ENCODE measurements around the gene CDSN.

Gene CDSN

GRCh38 chr6:31131595-31131994 is 11.3 kb upstream of the CDSN start:
- no peak for ATAC-seq
- no peak for TF ChIP-seq ZNF565 (CRISPR knock-in tag; conservative IDR thresholded peaks at IDR 0.05; ENCODE audit: low read depth)
- TF ChIP-seq OSR1 (CRISPR knock-in tag; IDR thresholded peaks at IDR 0.05): no peak
- TF ChIP-seq ARNTL (CRISPR knock-in tag; IDR thresholded peaks at IDR 0.05; ENCODE audit: borderline replicate concordance, low read depth): no peak
- no peak for TF ChIP-seq TSHZ2 (CRISPR knock-in tag; IDR thresholded peaks at IDR 0.05)
- TF ChIP-seq BACH2 (CRISPR knock-in tag; IDR thresholded peaks at IDR 0.05; ENCODE audit: borderline replicate concordance): no peak
- no peak for TF ChIP-seq ZFP30 (CRISPR knock-in tag; IDR thresholded peaks at IDR 0.05)
- TF ChIP-seq TOX (CRISPR knock-in tag; IDR thresholded peaks at IDR 0.05; ENCODE audit: borderline replicate concordance): no peak
- no peak for TF ChIP-seq ZC3H10 (CRISPR knock-in tag; IDR thresholded peaks at IDR 0.05)
- TF ChIP-seq ZFP3 (CRISPR knock-in tag; IDR thresholded peaks at IDR 0.05): no peak
- no peak for TF ChIP-seq ZNF8 (CRISPR knock-in tag; IDR thresholded peaks at IDR 0.05)
- no peak for TF ChIP-seq CREB5 (CRISPR knock-in tag; IDR thresholded peaks at IDR 0.05; ENCODE audit: low read depth)
- no peak for TF ChIP-seq PATZ1 (CRISPR knock-in tag; IDR thresholded peaks at IDR 0.05; ENCODE audit: borderline replicate concordance)
- TF ChIP-seq RARB (CRISPR knock-in tag; IDR thresholded peaks at IDR 0.05): no peak
- no peak for TF ChIP-seq ZNF70 (CRISPR knock-in tag; IDR thresholded peaks at IDR 0.05)
- TF ChIP-seq TCF4 (CRISPR knock-in tag; IDR thresholded peaks at IDR 0.05; ENCODE audit: borderline replicate concordance): no peak
- TF ChIP-seq PPARA (CRISPR knock-in tag; IDR thresholded peaks at IDR 0.05; ENCODE audit: borderline replicate concordance): no peak
- TF ChIP-seq CSDC2 (CRISPR knock-in tag; IDR thresholded peaks at IDR 0.05): no peak
- no peak for TF ChIP-seq GLIS3 (CRISPR knock-in tag; IDR thresholded peaks at IDR 0.05)

- TF ChIP-seq RARB (CRISPR knock-in tag; IDR thresholded peaks at IDR 0.05) (no peak), CREB5 (CRISPR knock-in tag; IDR thresholded peaks at IDR 0.05; ENCODE audit: low read depth) (no peak), TCF4 (CRISPR knock-in tag; IDR thresholded peaks at IDR 0.05; ENCODE audit: borderline replicate concordance) (no peak), ZFP30 (CRISPR knock-in tag; IDR thresholded peaks at IDR 0.05) (no peak), PPARA (CRISPR knock-in tag; IDR thresholded peaks at IDR 0.05; ENCODE audit: borderline replicate concordance) (no peak), BACH2 (CRISPR knock-in tag; IDR thresholded peaks at IDR 0.05; ENCODE audit: borderline replicate concordance) (no peak), ESRRG (CRISPR knock-in tag; IDR thresholded peaks at IDR 0.05) (no peak), TSHZ2 (CRISPR knock-in tag; IDR thresholded peaks at IDR 0.05) (no peak), OSR1 (CRISPR knock-in tag; IDR thresholded peaks at IDR 0.05) (no peak), GLIS3 (CRISPR knock-in tag; IDR thresholded peaks at IDR 0.05) (no peak), ZFP3 (CRISPR knock-in tag; IDR thresholded peaks at IDR 0.05) (no peak), PATZ1 (CRISPR knock-in tag; IDR thresholded peaks at IDR 0.05; ENCODE audit: borderline replicate concordance) (no peak), CSDC2 (CRISPR knock-in tag; IDR thresholded peaks at IDR 0.05) (no peak), SNAI2 (CRISPR knock-in tag; IDR thresholded peaks at IDR 0.05) (no peak), ZC3H10 (CRISPR knock-in tag; IDR thresholded peaks at IDR 0.05) (no peak), ZNF565 (CRISPR knock-in tag; conservative IDR thresholded peaks at IDR 0.05; ENCODE audit: low read depth) (no peak), ARNTL (CRISPR knock-in tag; IDR thresholded peaks at IDR 0.05; ENCODE audit: borderline replicate concordance, low read depth) (no peak), ZNF70 (CRISPR knock-in tag; IDR thresholded peaks at IDR 0.05) (no peak), CSRNP3 (CRISPR knock-in tag; IDR thresholded peaks at IDR 0.05) (no peak)
- ATAC-seq: no peak
These were observed 10.5 kb upstream of the CDSN start for GRCh38 chr6:31130751-31131150.
